K562 (cell line): Measurements from ENCODE around the gene CTXND1. TPM values are rescaled to one million over a fixed set of nuclear protein-coding genes. Genes with fewer than 3 reads are reported as not detected.

Source experiments
- CUX1 ChIP-seq: fragments of 200-800 bp; sonication (Bioruptor generic); IDR thresholded peaks from 2 replicates; pipeline ENCODE4 v1.6.1; 2016; ENCODE audit warnings: missing genetic modification characterization, missing compliant biosample characterization
- ELF2 ChIP-seq: fragments of 250-450 bp; sonication (Bioruptor Pico); IDR thresholded peaks from 2 replicates; pipeline ENCODE4 v1.5.0; 2021; ENCODE audit warnings: mild to moderate bottlenecking
- HEY1 ChIP-seq: fragments of 250-450 bp; sonication (Bioruptor Pico); IDR thresholded peaks from 2 replicates; pipeline ENCODE4 v1.5.0; 2020; ENCODE audit warnings: mild to moderate bottlenecking, moderate library complexity, borderline replicate concordance
- KAT8 ChIP-seq: fragments of 450-650 bp; IDR thresholded peaks from 2 replicates; pipeline ENCODE4 v1.6.1; 2016; ENCODE audit warnings: low read depth, mild to moderate bottlenecking
- MAZ ChIP-seq, 2 experiments: fragments of 450-650 bp in 1 of 2; sonication (generic) in 1 of 2; formaldehyde crosslinking; IDR thresholded peaks in 1 of 2; conservative IDR thresholded peaks in 1 of 2; 2 replicates each; pipeline versions ENCODE4 v1.4.0 to v1.5.0; 2020; ENCODE audit warnings: mild to moderate bottlenecking in 1 of 2, missing genetic modification reagents in 1 of 2
- NFIX ChIP-seq: fragments of 250-450 bp; sonication (Bioruptor Pico); IDR thresholded peaks from 2 replicates; pipeline ENCODE4 v1.4.0; 2020; ENCODE audit warnings: low read depth, mild to moderate bottlenecking, moderate library complexity
- NR1H2 ChIP-seq: sonication (generic); formaldehyde crosslinking; IDR thresholded peaks from 2 replicates; pipeline ENCODE4 v1.4.0; 2020; ENCODE audit warnings: mild to moderate bottlenecking, missing genetic modification reagents
- NR2C2 ChIP-seq, 2 experiments: fragments of 200-800 bp in 1 of 2; sonication (Bioruptor generic) in 1 of 2; sonication (generic) in 1 of 2; formaldehyde crosslinking in 1 of 2; IDR thresholded peaks; 2 replicates each; pipeline versions ENCODE4 v1.6.1 to v1.8.0; 2016 to 2022; ENCODE audit warnings: mild to moderate bottlenecking in 1 of 2, missing compliant biosample characterization in 1 of 2, missing genetic modification characterization in 1 of 2, missing genetic modification reagents in 1 of 2
- PML ChIP-seq: IDR thresholded peaks from 2 replicates; pipeline ENCODE4 v1.6.1; 2012; ENCODE audit warnings: low read length, inconsistent platforms
- RB1 ChIP-seq: fragments of 450-650 bp; IDR thresholded peaks from 2 replicates; pipeline ENCODE4 v1.6.1; 2017; ENCODE audit warnings: low read depth, mild to moderate bottlenecking
- TAF1 ChIP-seq: IDR thresholded peaks from 2 replicates; pipeline ENCODE4 v1.6.1; 2011; ENCODE audit warnings: mild to moderate bottlenecking, low read length, moderate library complexity; ENCODE audit not compliant: insufficient read depth, control insufficient read depth, severe bottlenecking; ENCODE audit errors: extremely low read depth
- TRIM24 ChIP-seq, 2 experiments: fragments of 450-650 bp; IDR thresholded peaks; 2 replicates each; pipeline ENCODE4 v1.6.1; 2016
- polyA plus RNA-seq, 8 experiments: library from polyadenylated mRNA; depleted of rRNA in 4 of 8; stranded (reverse) in 5 of 8; unstranded in 3 of 8; fragments of >200 nt; fragmentation: Nextera tagmentation in 2 of 8; fragmentation: Illumina TruSeq in 1 of 8; extraction: Ambion mirVana in 2 of 8; extraction: Trizol in 1 of 8; gene quantifications; 2 replicates each; pipeline versions ENCODE4 v1.2.1 to v1.2.3, GENCODE V29; 2011 to 2014; ENCODE audit warnings: inconsistent platforms in 1 of 8, missing spikeins in 1 of 8
- total RNA-seq, 7 experiments: library from RNA; depleted of rRNA in 6 of 7; stranded (reverse); fragments of >200 nt in 6 of 7; fragmentation: Illumina TruSeq in 2 of 7; extraction: Trizol in 2 of 7; gene quantifications; 2 replicates each; pipeline versions ENCODE4 v1.2.1 to v1.2.3, GENCODE V29; 2011 to 2021; ENCODE audit warnings: low replicate concordance in 1 of 7
- TF ChIP-seq, protein P1 (sequence below): sonication (generic); formaldehyde crosslinking; IDR thresholded peaks from 2 replicates; pipeline ENCODE4 v1.8.1; 2023; ENCODE audit warnings: mild to moderate bottlenecking, missing genetic modification reagents, moderate library complexity
- TF ChIP-seq, protein P2 (sequence below): fragments of 250-450 bp; sonication (Bioruptor Pico); IDR thresholded peaks from 2 replicates; pipeline ENCODE4 v1.8.0; 2022; ENCODE audit warnings: inconsistent platforms
- TF ChIP-seq, protein P3 (sequence below): fragments of 200-400 bp; formaldehyde crosslinking; IDR thresholded peaks from 2 replicates; pipeline ENCODE4 v1.6.1; 2017; ENCODE audit warnings: mild to moderate bottlenecking, low read depth, low read length, moderate library complexity

Gene CTXND1
- total and polyA plus RNA-seq, 9 of the 15 experiments (the other 6 are each of a cell fraction or from before 2014, with no cell fraction given), result 0.04 TPM; not detected in 7

- TF ChIP-seq ELF2 (CRISPR knock-in tag) (no peak), HEY1 (CRISPR knock-in tag) (no peak), NR2C2 (CRISPR knock-in tag; IDR thresholded peaks at IDR 0.05) (no peak), NR2C2 (tag; IDR thresholded peaks at IDR 0.05) (peak; percentile 62), KAT8 (no peak), MAZ (CRISPR knock-in tag; conservative IDR thresholded peaks at IDR 0.05 in 1 of 2, IDR thresholded peaks at IDR 0.05 in 1 of 2) (peak; percentile 63 to 82), NFIX (CRISPR knock-in tag) (no peak), TAF1 (peak; percentile 14), CUX1 (no peak), RB1 (peak; percentile 57), TRIM24 (IDR thresholded peaks at IDR 0.05) (no peak), NR1H2 (no peak), PML (no peak)
- TF ChIP-seq, protein P1, sequence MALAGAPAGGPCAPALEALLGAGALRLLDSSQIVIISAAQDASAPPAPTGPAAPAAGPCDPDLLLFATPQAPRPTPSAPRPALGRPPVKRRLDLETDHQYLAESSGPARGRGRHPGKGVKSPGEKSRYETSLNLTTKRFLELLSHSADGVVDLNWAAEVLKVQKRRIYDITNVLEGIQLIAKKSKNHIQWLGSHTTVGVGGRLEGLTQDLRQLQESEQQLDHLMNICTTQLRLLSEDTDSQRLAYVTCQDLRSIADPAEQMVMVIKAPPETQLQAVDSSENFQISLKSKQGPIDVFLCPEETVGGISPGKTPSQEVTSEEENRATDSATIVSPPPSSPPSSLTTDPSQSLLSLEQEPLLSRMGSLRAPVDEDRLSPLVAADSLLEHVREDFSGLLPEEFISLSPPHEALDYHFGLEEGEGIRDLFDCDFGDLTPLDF, result peak; percentile 60; the same call in 1 of the 2 replicates
- TF ChIP-seq, protein P2, sequence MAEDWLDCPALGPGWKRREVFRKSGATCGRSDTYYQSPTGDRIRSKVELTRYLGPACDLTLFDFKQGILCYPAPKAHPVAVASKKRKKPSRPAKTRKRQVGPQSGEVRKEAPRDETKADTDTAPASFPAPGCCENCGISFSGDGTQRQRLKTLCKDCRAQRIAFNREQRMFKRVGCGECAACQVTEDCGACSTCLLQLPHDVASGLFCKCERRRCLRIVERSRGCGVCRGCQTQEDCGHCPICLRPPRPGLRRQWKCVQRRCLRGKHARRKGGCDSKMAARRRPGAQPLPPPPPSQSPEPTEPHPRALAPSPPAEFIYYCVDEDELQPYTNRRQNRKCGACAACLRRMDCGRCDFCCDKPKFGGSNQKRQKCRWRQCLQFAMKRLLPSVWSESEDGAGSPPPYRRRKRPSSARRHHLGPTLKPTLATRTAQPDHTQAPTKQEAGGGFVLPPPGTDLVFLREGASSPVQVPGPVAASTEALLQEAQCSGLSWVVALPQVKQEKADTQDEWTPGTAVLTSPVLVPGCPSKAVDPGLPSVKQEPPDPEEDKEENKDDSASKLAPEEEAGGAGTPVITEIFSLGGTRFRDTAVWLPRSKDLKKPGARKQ (CRISPR knock-in tag), result no peak
- TF ChIP-seq, protein P3, sequence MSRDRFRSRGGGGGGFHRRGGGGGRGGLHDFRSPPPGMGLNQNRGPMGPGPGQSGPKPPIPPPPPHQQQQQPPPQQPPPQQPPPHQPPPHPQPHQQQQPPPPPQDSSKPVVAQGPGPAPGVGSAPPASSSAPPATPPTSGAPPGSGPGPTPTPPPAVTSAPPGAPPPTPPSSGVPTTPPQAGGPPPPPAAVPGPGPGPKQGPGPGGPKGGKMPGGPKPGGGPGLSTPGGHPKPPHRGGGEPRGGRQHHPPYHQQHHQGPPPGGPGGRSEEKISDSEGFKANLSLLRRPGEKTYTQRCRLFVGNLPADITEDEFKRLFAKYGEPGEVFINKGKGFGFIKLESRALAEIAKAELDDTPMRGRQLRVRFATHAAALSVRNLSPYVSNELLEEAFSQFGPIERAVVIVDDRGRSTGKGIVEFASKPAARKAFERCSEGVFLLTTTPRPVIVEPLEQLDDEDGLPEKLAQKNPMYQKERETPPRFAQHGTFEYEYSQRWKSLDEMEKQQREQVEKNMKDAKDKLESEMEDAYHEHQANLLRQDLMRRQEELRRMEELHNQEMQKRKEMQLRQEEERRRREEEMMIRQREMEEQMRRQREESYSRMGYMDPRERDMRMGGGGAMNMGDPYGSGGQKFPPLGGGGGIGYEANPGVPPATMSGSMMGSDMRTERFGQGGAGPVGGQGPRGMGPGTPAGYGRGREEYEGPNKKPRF, result no peak
Measured at GRCh38 chr15:80152896-80153876, 98.8 kb downstream of the CTXND1 start, which contains the start of gene FAH (continued).
